HepG2 (cell line): Measurements from ENCODE around the gene SLAIN2. TPM values are rescaled to one million over a fixed set of nuclear protein-coding genes. Genes with fewer than 3 reads are reported as not detected.

Source experiments
- ATAC-seq: fragments of 200-7000 bp; cut with Tn5 transposase; 3 replicates; pipeline ENCODE4 v1.9.1; 2020; ENCODE audit warnings: mild to moderate bottlenecking, moderate library complexity
- BruUV-seq: library from RNA; stranded (reverse); fragments of 400-500 nt; replicated peaks from 2 replicates; lab custom pipeline; 2021; lab: Mats Ljungman, UMichigan
- CTCF ChIA-PET: fragments of 300-600 bp; formaldehyde crosslinking; extraction: SDS; loops from one replicate; lab custom pipeline; 2021; ENCODE audit warnings: low total read pairs, inconsistent platforms, low intra/inter-chr PET ratio; lab: Yijun Ruan, JAX
- POLR2A ChIA-PET: fragments of 350-600 bp; sonication (Branson Sonifier 250); formaldehyde crosslinking; loops from one replicate; lab custom pipeline; 2020; ENCODE audit warnings: antibody characterized with exemption, inconsistent platforms; lab: Yijun Ruan, JAX
- DNase-seq: peaks from one replicate; pipeline ENCODE4 v3.0.0-alpha.2; 2015; ENCODE audit warnings: low spot score
- FAIRE-seq: peaks from 3 replicates; lab custom pipeline; 2011; peaks lifted over from hg19 to GRCh38; lab: Jason Lieb, UNC
- H2AFZ ChIP-seq: one replicate; pipeline ENCODE4 v1.6.1; 2011; ENCODE audit warnings: low read length, inconsistent platforms
- H3K27ac ChIP-seq: fragments of 300-600 bp; 3 replicates; pipeline ENCODE4 v1.8.0; 2011; ENCODE audit warnings: mixed run types, mild to moderate bottlenecking, mixed read lengths, low read length, inconsistent platforms; ENCODE audit not compliant: insufficient read depth; ENCODE audit errors: extremely low read length
- H3K27me3 ChIP-seq, 2 experiments: fragments of 200-600 bp in 1 of 2; 2 replicates in 1 of 2; 3 replicates in 1 of 2; pipeline versions ENCODE4 v1.6.0 to v1.8.0; 2011; ENCODE audit warnings: low read length in 2 of 2, mild to moderate bottlenecking in 2 of 2, moderate library complexity in 2 of 2, inconsistent platforms in 1 of 2; ENCODE audit not compliant: insufficient read depth in 2 of 2, control insufficient read depth in 1 of 2
- H3K36me3 ChIP-seq, 2 experiments: fragments of 200-600 bp in 1 of 2; replicated peaks in 1 of 2; 2 replicates in 1 of 2; 3 replicates in 1 of 2; pipeline versions ENCODE4 v1.5.1 to v1.8.0; 2011; ENCODE audit warnings: low read length in 2 of 2, inconsistent platforms in 1 of 2; ENCODE audit not compliant: insufficient read depth in 2 of 2, control insufficient read depth in 1 of 2
- H3K4me1 ChIP-seq: 2 replicates; pipeline ENCODE4 v1.5.1; 2012; ENCODE audit warnings: low read length, inconsistent platforms; ENCODE audit not compliant: insufficient read depth
- H3K4me2 ChIP-seq: 2 replicates; pipeline ENCODE4 v1.6.0; 2011; ENCODE audit warnings: low read depth, low read length, inconsistent platforms
- H3K4me3 ChIP-seq, 3 experiments: fragments of 200-600 bp in 1 of 3; sonication (generic), shearing (Covaris generic) in 1 of 3; replicated peaks in 1 of 3; 2 replicates each; pipeline ENCODE4 v1.5.1; 2011 to 2016; ENCODE audit warnings: low read length in 3 of 3, inconsistent platforms in 2 of 3, low read depth in 2 of 3, mild to moderate bottlenecking in 2 of 3, control low read depth in 1 of 3, mixed read lengths in 1 of 3; ENCODE audit not compliant: insufficient read depth in 1 of 3
- H3K79me2 ChIP-seq: one replicate; pipeline ENCODE4 v1.6.1; 2011; ENCODE audit warnings: low read length, inconsistent platforms; ENCODE audit not compliant: insufficient read depth
- H3K9ac ChIP-seq: 2 replicates; pipeline ENCODE4 v1.6.0; 2011; ENCODE audit warnings: mild to moderate bottlenecking, low read depth, low read length, inconsistent platforms; ENCODE audit not compliant: insufficient read depth
- H3K9me3 ChIP-seq: 2 replicates; pipeline ENCODE4 v1.5.1; 2012; ENCODE audit warnings: mild to moderate bottlenecking, low read length
- H4K20me1 ChIP-seq: 2 replicates; pipeline ENCODE4 v1.6.0; 2011; ENCODE audit warnings: inconsistent platforms, mild to moderate bottlenecking, low read length, moderate library complexity; ENCODE audit not compliant: insufficient read depth
- DPF2 ChIP-seq: sonication (generic); formaldehyde crosslinking; IDR thresholded peaks from 2 replicates; pipeline ENCODE4 v1.4.0; 2020; ENCODE audit warnings: mild to moderate bottlenecking, low read depth, missing genetic modification reagents, borderline replicate concordance
- NR2F1 ChIP-seq, 2 experiments: fragments of 450-650 bp in 1 of 2; formaldehyde crosslinking in 1 of 2; IDR thresholded peaks; 2 replicates each; pipeline versions ENCODE4 v1.5.0 to v1.6.1; 2016 to 2020; ENCODE audit warnings: mild to moderate bottlenecking in 1 of 2, missing compliant biosample characterization in 1 of 2, missing genetic modification reagents in 1 of 2, moderate library complexity in 1 of 2
- USF2 ChIP-seq, 2 experiments: sonication (generic) in 1 of 2; formaldehyde crosslinking in 1 of 2; IDR thresholded peaks; 2 replicates each; pipeline versions ENCODE4 v1.5.1 to v1.6.1; 2011 to 2020; ENCODE audit warnings: borderline replicate concordance in 1 of 2, low read depth in 1 of 2, low read length in 1 of 2, mild to moderate bottlenecking in 1 of 2, missing genetic modification reagents in 1 of 2, moderate library complexity in 1 of 2
- ZNF678 ChIP-seq: sonication (generic); formaldehyde crosslinking; IDR thresholded peaks from 2 replicates; pipeline ENCODE4 v1.4.0; 2020; ENCODE audit warnings: mild to moderate bottlenecking, missing genetic modification reagents
- ZNF749 ChIP-seq: sonication (generic); formaldehyde crosslinking; IDR thresholded peaks from 2 replicates; pipeline ENCODE4 v1.8.0; 2022; ENCODE audit warnings: mild to moderate bottlenecking, missing genetic modification reagents, moderate library complexity, borderline replicate concordance
- WGBS: methylation state at CpG from one replicate; pipeline ENCODE4 v1.1.6; 2017; ENCODE audit warnings: low lambda C conversion rate; 5-methylcytosine and 5-hydroxymethylcytosine counted together
- in situ Hi-C: cut with HindIII; loops from 2 replicates; pipeline ENCODE4 v1.10.0; 2017; ENCODE audit warnings: low pct_unique_long_range_greater_than_20kb; ENCODE audit not compliant: extremely low pct_ligation_motif_present
- intact Hi-C: fragments of 100-400 bp; cut with micrococcal nuclease; formaldehyde crosslinking; loops from one replicate; pipeline ENCODE4 v1.10.0; 2022; ENCODE audit not compliant: unreplicated experiment
- polyA plus RNA-seq, 8 experiments: library from polyadenylated mRNA; depleted of rRNA in 3 of 8; stranded (reverse) in 7 of 8; unstranded in 1 of 8; fragments of >200 nt; fragmentation: Illumina TruSeq in 4 of 8; extraction: Trizol in 4 of 8; gene quantifications; 2 replicates each; pipeline versions ENCODE4 v1.2.1 to v1.2.3, GENCODE V29; 2011 to 2016; ENCODE audit warnings: low read depth in 4 of 8, missing spikeins in 1 of 8, mixed read lengths in 1 of 8; ENCODE audit not compliant: insufficient read depth in 1 of 8
- total RNA-seq, 5 experiments: library from RNA; depleted of rRNA; stranded (reverse); fragments of >200 nt; fragmentation: Illumina TruSeq; extraction: Trizol; gene quantifications; 2 replicates each; pipeline ENCODE4 v1.2.3, GENCODE V29; 2016; ENCODE audit warnings: low read depth in 1 of 5
- TF ChIP-seq, protein P1 (sequence below): sonication (generic); formaldehyde crosslinking; IDR thresholded peaks from 2 replicates; pipeline ENCODE4 v1.9.0; 2021; ENCODE audit warnings: missing genetic modification reagents, mild to moderate bottlenecking, borderline replicate concordance

Gene SLAIN2
- total and polyA plus RNA-seq, 2 of the 13 experiments (the other 11 are each of a cell fraction or from before 2014, with no cell fraction given): 20.7 to 22.5 TPM

GRCh38 chr4:48380583-48381167 is 39.3 kb downstream of the SLAIN2 start:
- in situ Hi-C loops (no loop called here), intact Hi-C loops (no loop called here)
- Histone ChIP-seq H3K4me1 (peaks cover 10% of the 10 kb centered on the region), H4K20me1 (no peaks in the 10 kb centered on the region), H3K27ac (no peak overlapping the region), H3K27me3 (no peaks in the 10 kb centered on the region), H2AFZ (no peak overlapping the region), H3K9ac (no peak overlapping the region), H3K79me2 (no peaks in the 10 kb centered on the region), H3K9me3 (no peaks in the 10 kb centered on the region), H3K4me2 (no peak overlapping the region), H3K4me3 (no peak overlapping the region), H3K36me3 (peaks cover 2 to 27% of the 10 kb centered on the region in 2 experiments; a peak in 4 of 5 replicates)
- no peak for DNase-seq
- TF ChIP-seq NR2F1 (CRISPR knock-in tag; IDR thresholded peaks at IDR 0.05) (no peak), ZNF749 (CRISPR knock-in tag) (no peak), ZNF678 (CRISPR knock-in tag) (no peak), DPF2 (no peak), USF2 (IDR thresholded peaks at IDR 0.05; ENCODE audit: low read depth, low read length) (no peak), USF2 (CRISPR knock-in tag; IDR thresholded peaks at IDR 0.05; ENCODE audit: borderline replicate concordance) (no peak)
- TF ChIP-seq, protein P1, sequence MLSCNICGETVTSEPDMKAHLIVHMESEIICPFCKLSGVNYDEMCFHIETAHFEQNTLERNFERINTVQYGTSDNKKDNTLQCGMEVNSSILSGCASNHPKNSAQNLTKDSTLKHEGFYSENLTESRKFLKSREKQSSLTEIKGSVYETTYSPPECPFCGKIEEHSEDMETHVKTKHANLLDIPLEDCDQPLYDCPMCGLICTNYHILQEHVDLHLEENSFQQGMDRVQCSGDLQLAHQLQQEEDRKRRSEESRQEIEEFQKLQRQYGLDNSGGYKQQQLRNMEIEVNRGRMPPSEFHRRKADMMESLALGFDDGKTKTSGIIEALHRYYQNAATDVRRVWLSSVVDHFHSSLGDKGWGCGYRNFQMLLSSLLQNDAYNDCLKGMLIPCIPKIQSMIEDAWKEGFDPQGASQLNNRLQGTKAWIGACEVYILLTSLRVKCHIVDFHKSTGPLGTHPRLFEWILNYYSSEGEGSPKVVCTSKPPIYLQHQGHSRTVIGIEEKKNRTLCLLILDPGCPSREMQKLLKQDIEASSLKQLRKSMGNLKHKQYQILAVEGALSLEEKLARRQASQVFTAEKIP (CRISPR knock-in tag): no peak
- no peak for ATAC-seq
- FAIRE-seq: no peak
- ChIA-PET CTCF (no interaction called here), POLR2A (no interaction called here)
- WGBS: 88% methylated on average over 1 of the region's 1 CpG
- BruUV-seq: no TSS peak
